ENCODE data around the gene NDUFB8. TPM values are rescaled to one million over a fixed set of nuclear protein-coding genes. Genes with fewer than 3 reads are reported as not detected.
A peak's percentile ranks its signal among the peaks of the same experiment; 100 is the strongest.

NDUFB8 gene
- total and polyA plus RNA-seq, 4 donors: 166 to 273 (median 268) TPM

GRCh38 chr10:100510533-100511308, 18.9 kb downstream of the NDUFB8 start:
- Histone ChIP-seq H3K4me3 (ENCODE audit: low read depth, low read length) (no peak overlapping the region), H3K36me3 (ENCODE audit: control insufficient read depth, insufficient read depth, low read length) (peaks cover 12% of the 10 kb centered on the region), H3K27ac (ENCODE audit: low read depth, low read length) (no peak overlapping the region), H3K9me3 (ENCODE audit: control insufficient read depth, insufficient read depth, low read length) (no peaks in the 10 kb centered on the region), H3K4me1 (ENCODE audit: control insufficient read depth, insufficient read depth, low read length) (no peaks in the 10 kb centered on the region), H3K27me3 (ENCODE audit: control insufficient read depth, insufficient read depth, low read length) (no peaks in the 10 kb centered on the region)
- DNase-seq (ENCODE audit: low read depth in 4 of 6, low spot score in 6 of 6): no peak
- 87% methylated on average over 6 of the region's 7 CpGs for WGBS (ENCODE audit: insufficient coverage)

- H3K27ac ChIP-seq (ENCODE audit: low read depth, low read length): no peak overlapping the region
- WGBS (ENCODE audit: insufficient coverage): 73% methylated on average over 6 of the region's 8 CpGs
- H3K4me3 ChIP-seq (ENCODE audit: low read depth, low read length): no peak overlapping the region
- H3K27me3 ChIP-seq (ENCODE audit: control insufficient read depth, insufficient read depth, low read length): no peaks in the 10 kb centered on the region
- H3K9me3 ChIP-seq (ENCODE audit: control insufficient read depth, insufficient read depth, low read length): no peaks in the 10 kb centered on the region
- no peak for DNase-seq (ENCODE audit: low read depth in 4 of 6, low spot score in 6 of 6)
- peaks cover 14% of the 10 kb centered on the region for H3K36me3 ChIP-seq (ENCODE audit: control insufficient read depth, insufficient read depth, low read length)
- no peaks in the 10 kb centered on the region for H3K4me1 ChIP-seq (ENCODE audit: control insufficient read depth, insufficient read depth, low read length)
Measured at GRCh38 chr10:100509241-100509840, 20.3 kb downstream of the NDUFB8 start.

GRCh38 chr10:100508691-100509150, 20.9 kb downstream of the NDUFB8 start:
- Histone ChIP-seq H3K36me3 (ENCODE audit: control insufficient read depth, insufficient read depth, low read length) (peaks cover 14% of the 10 kb centered on the region), H3K4me1 (ENCODE audit: control insufficient read depth, insufficient read depth, low read length) (no peaks in the 10 kb centered on the region), H3K27ac (ENCODE audit: low read depth, low read length) (no peak overlapping the region), H3K4me3 (ENCODE audit: low read depth, low read length) (no peak overlapping the region), H3K9me3 (ENCODE audit: control insufficient read depth, insufficient read depth, low read length) (no peaks in the 10 kb centered on the region), H3K27me3 (ENCODE audit: control insufficient read depth, insufficient read depth, low read length) (no peaks in the 10 kb centered on the region)
- DNase-seq (ENCODE audit: low read depth in 4 of 6, low spot score in 6 of 6): peak in 4 of 6 donors; percentile 11 to 85 (median 43)
- 93% methylated on average over 1 of the region's 3 CpGs for WGBS (ENCODE audit: insufficient coverage)

GRCh38 chr10:100508266-100508665, 21.4 kb downstream of the NDUFB8 start:
- no peak for DNase-seq (ENCODE audit: low read depth in 4 of 6, low spot score in 6 of 6)
- H3K4me3 ChIP-seq (ENCODE audit: low read depth, low read length): no peak overlapping the region
- H3K27me3 ChIP-seq (ENCODE audit: control insufficient read depth, insufficient read depth, low read length): no peaks in the 10 kb centered on the region
- peaks cover 14% of the 10 kb centered on the region for H3K36me3 ChIP-seq (ENCODE audit: control insufficient read depth, insufficient read depth, low read length)
- no CpG with 5 or more reads among the region's 1 CpG for WGBS (ENCODE audit: insufficient coverage)
- H3K9me3 ChIP-seq (ENCODE audit: control insufficient read depth, insufficient read depth, low read length): no peaks in the 10 kb centered on the region
- no peaks in the 10 kb centered on the region for H3K4me1 ChIP-seq (ENCODE audit: control insufficient read depth, insufficient read depth, low read length)
- H3K27ac ChIP-seq (ENCODE audit: low read depth, low read length): no peak overlapping the region

GRCh38 chr10:100507357-100507732, 22.3 kb downstream of the NDUFB8 start:
- H3K4me3 ChIP-seq (ENCODE audit: low read depth, low read length): no peak overlapping the region
- no peaks in the 10 kb centered on the region for H3K4me1 ChIP-seq (ENCODE audit: control insufficient read depth, insufficient read depth, low read length)
- no peaks in the 10 kb centered on the region for H3K27me3 ChIP-seq (ENCODE audit: control insufficient read depth, insufficient read depth, low read length)
- peaks cover 16% of the 10 kb centered on the region for H3K36me3 ChIP-seq (ENCODE audit: control insufficient read depth, insufficient read depth, low read length)
- H3K9me3 ChIP-seq (ENCODE audit: control insufficient read depth, insufficient read depth, low read length): no peaks in the 10 kb centered on the region
- DNase-seq (ENCODE audit: low read depth in 4 of 6, low spot score in 6 of 6): no peak
- 90% methylated on average over 5 of the region's 5 CpGs for WGBS (ENCODE audit: insufficient coverage)
- H3K27ac ChIP-seq (ENCODE audit: low read depth, low read length): no peak overlapping the region

GRCh38 chr10:100506596-100507356, 22.9 kb downstream of the NDUFB8 start:
- 100% methylated on average over 4 of the region's 5 CpGs for WGBS (ENCODE audit: insufficient coverage)
- Histone ChIP-seq H3K9me3 (ENCODE audit: control insufficient read depth, insufficient read depth, low read length) (no peaks in the 10 kb centered on the region), H3K4me1 (ENCODE audit: control insufficient read depth, insufficient read depth, low read length) (no peaks in the 10 kb centered on the region), H3K4me3 (ENCODE audit: low read depth, low read length) (no peak overlapping the region), H3K36me3 (ENCODE audit: control insufficient read depth, insufficient read depth, low read length) (peaks cover 21% of the 10 kb centered on the region), H3K27me3 (ENCODE audit: control insufficient read depth, insufficient read depth, low read length) (no peaks in the 10 kb centered on the region), H3K27ac (ENCODE audit: low read depth, low read length) (no peak overlapping the region)
- DNase-seq (ENCODE audit: low read depth in 4 of 6, low spot score in 6 of 6): no peak

GRCh38 chr10:100505164-100505563, 24.5 kb downstream of the NDUFB8 start:
- H3K9me3 ChIP-seq (ENCODE audit: control insufficient read depth, insufficient read depth, low read length): no peaks in the 10 kb centered on the region
- no peaks in the 10 kb centered on the region for H3K27me3 ChIP-seq (ENCODE audit: control insufficient read depth, insufficient read depth, low read length)
- H3K4me1 ChIP-seq (ENCODE audit: control insufficient read depth, insufficient read depth, low read length): no peaks in the 10 kb centered on the region
- H3K4me3 ChIP-seq (ENCODE audit: low read depth, low read length): no peak overlapping the region
- H3K36me3 ChIP-seq (ENCODE audit: control insufficient read depth, insufficient read depth, low read length): peaks cover 28% of the 10 kb centered on the region
- no peak overlapping the region for H3K27ac ChIP-seq (ENCODE audit: low read depth, low read length)
- no peak for DNase-seq (ENCODE audit: low read depth in 4 of 6, low spot score in 6 of 6)
- WGBS (ENCODE audit: insufficient coverage): 100% methylated on average over 1 of the region's 2 CpGs

- no peak for DNase-seq (ENCODE audit: low read depth in 4 of 6, low spot score in 6 of 6)
- Histone ChIP-seq H3K27me3 (ENCODE audit: control insufficient read depth, insufficient read depth, low read length) (no peaks in the 10 kb centered on the region), H3K9me3 (ENCODE audit: control insufficient read depth, insufficient read depth, low read length) (no peaks in the 10 kb centered on the region), H3K36me3 (ENCODE audit: control insufficient read depth, insufficient read depth, low read length) (peaks cover 29% of the 10 kb centered on the region), H3K27ac (ENCODE audit: low read depth, low read length) (no peak overlapping the region), H3K4me3 (ENCODE audit: low read depth, low read length) (no peak overlapping the region), H3K4me1 (ENCODE audit: control insufficient read depth, insufficient read depth, low read length) (no peaks in the 10 kb centered on the region)
- 44% methylated on average over 3 of the region's 5 CpGs for WGBS (ENCODE audit: insufficient coverage)
Measured at GRCh38 chr10:100504096-100504495, 25.6 kb downstream of the NDUFB8 start.

- no peak overlapping the region for H3K27ac ChIP-seq (ENCODE audit: low read depth, low read length)
- H3K4me3 ChIP-seq (ENCODE audit: low read depth, low read length): no peak overlapping the region
- no peaks in the 10 kb centered on the region for H3K27me3 ChIP-seq (ENCODE audit: control insufficient read depth, insufficient read depth, low read length)
Measured at GRCh38 chr10:100502926-100503494, 26.7 kb downstream of the NDUFB8 start.

More at GRCh38 chr10:100502926-100503494, 26.7 kb downstream of the NDUFB8 start:
- Histone ChIP-seq H3K36me3 (ENCODE audit: control insufficient read depth, insufficient read depth, low read length) (peaks cover 38% of the 10 kb centered on the region), H3K4me1 (ENCODE audit: control insufficient read depth, insufficient read depth, low read length) (no peaks in the 10 kb centered on the region), H3K9me3 (ENCODE audit: control insufficient read depth, insufficient read depth, low read length) (no peaks in the 10 kb centered on the region)
- DNase-seq (ENCODE audit: low read depth in 4 of 6, low spot score in 6 of 6): no peak
- WGBS (ENCODE audit: insufficient coverage): 100% methylated on average over 1 of the region's 1 CpG
